Psoas muscle (tissue), 8 donors: ENCODE measurements around the gene NOP16. TPM values are rescaled to one million over a fixed set of nuclear protein-coding genes. Genes with fewer than 3 reads are reported as not detected.

Experiments
- ATAC-seq, 4 donors: fragments of 200-7000 bp; cut with Tn5 transposase; one replicate each; pipeline ENCODE4 v1.9.1; 2020; ENCODE audit warnings: moderate library complexity in 3 of 4, mild to moderate bottlenecking in 2 of 4
- DNase-seq, 2 donors: peaks; one replicate each; pipeline ENCODE4 v3.0.0-alpha.2; 2020
- H3K27ac ChIP-seq: fragments of 200-600 bp; one replicate; pipeline ENCODE4 v1.8.0; 2022
- H3K27me3 ChIP-seq, 3 donors: fragments of 200-600 bp in 1 of 3; one replicate each; pipeline versions ENCODE4 v1.6.1 to v1.8.0; 2013 to 2022; ENCODE audit warnings: low read length in 2 of 3, mild to moderate bottlenecking in 2 of 3, moderate library complexity in 1 of 3; ENCODE audit not compliant: insufficient read depth in 3 of 3
- H3K36me3 ChIP-seq, 2 donors: fragments of 200-600 bp in 1 of 2; one replicate each; pipeline versions ENCODE4 v1.6.1 to v1.8.0; 2013 to 2022; ENCODE audit warnings: low read depth in 1 of 2, mild to moderate bottlenecking in 1 of 2, moderate library complexity in 1 of 2; ENCODE audit not compliant: insufficient read depth in 1 of 2
- H3K4me1 ChIP-seq: fragments of 200-600 bp; one replicate; pipeline ENCODE4 v1.8.0; 2022
- H3K4me3 ChIP-seq: fragments of 200-600 bp; one replicate; pipeline ENCODE4 v1.8.0; 2022; ENCODE audit warnings: mild to moderate bottlenecking
- H3K9me3 ChIP-seq: fragments of 200-600 bp; one replicate; pipeline ENCODE4 v1.8.0; 2022
- CTCF ChIP-seq: fragments of 200-600 bp; IDR thresholded peaks from one replicate; pipeline ENCODE4 v1.8.0; 2022; ENCODE audit warnings: antibody characterized with exemption
- WGBS, 3 donors: extraction: QIAGEN DNeasy Blood & Tissue Kit; methylation state at CpG; one replicate each; pipeline versions ENCODE4 v1.1.6 to v1.1.7; 2013; 5-methylcytosine and 5-hydroxymethylcytosine counted together
- intact Hi-C, 2 donors: fragments of 100-400 bp; cut with DNase I; formaldehyde crosslinking; loops; one replicate each; pipeline versions ENCODE4 v1.11.0 to v1.14.2; 2022
- polyA plus RNA-seq, 3 donors: library from polyadenylated mRNA; stranded (reverse); fragments of 200-250 nt; gene quantifications; one replicate each; pipeline ENCODE4 v1.2.3, GENCODE V29; 2013
- total RNA-seq, 4 donors: library from RNA; stranded (reverse); fragmentation: NEBNext Ultra II Directional in 2 of 4; extraction: Animal tissue kit (Norgen Biotek cat#: 25700) in 2 of 4; gene quantifications; one replicate each; pipeline versions ENCODE4 v1.2.1 to v1.2.4, GENCODE V29; 2021 to 2023
- donor health status: healthy with polysubstance abuse.
- donor health status: DM: no; HTN: no; CAD: no; lungs with moderate emphysema.
- donor health status: Bipolar disorder and iron deficiency.
- donor health status: healthy.
- donor health status: DM: yes; HTN: yes; CAD: no.
- donor health status: DM: no; HTN: no; CAD: no.
- donor health status: DM: no; HTN: no; CAD: no.
- donor health status: DM: yes; HTN: yes; CAD: no.

Gene NOP16
- total and polyA plus RNA-seq, 7 donors: 35.6 to 206 (median 76.2) TPM

DNA sequence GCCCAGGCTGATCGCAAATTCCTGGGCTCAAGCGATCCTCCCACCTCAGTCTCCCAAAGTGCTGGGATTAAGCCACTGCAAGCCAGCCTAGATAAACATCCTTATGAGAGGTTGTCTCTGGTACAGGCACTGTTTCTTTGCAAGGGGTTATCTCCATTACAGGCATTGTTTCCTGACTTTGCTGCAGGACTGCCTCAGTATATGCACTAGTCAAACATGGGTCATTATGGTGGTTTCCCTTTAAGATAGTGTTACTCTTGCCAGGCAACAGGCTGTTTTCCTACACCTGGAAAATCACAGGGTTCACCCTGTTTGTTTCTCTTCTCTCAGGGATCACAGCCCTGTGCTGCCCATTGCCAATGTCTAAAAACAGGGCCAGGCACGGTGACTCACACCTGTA lies 35.8 kb upstream of the NOP16 start:
- no peak for ATAC-seq

GRCh38 chr5:176420972-176421544 lies 32.7 kb upstream of the NOP16 start:
- Histone ChIP-seq H3K4me3 (no peak overlapping the region), H3K36me3 (no peaks in the 10 kb centered on the region), H3K27ac (no peak overlapping the region), H3K27me3 (no peaks in the 10 kb centered on the region), H3K9me3 (no peaks in the 10 kb centered on the region), H3K4me1 (peaks cover 6% of the 10 kb centered on the region)
- DNase-seq (no peak), ATAC-seq (no peak)
- no peak for TF ChIP-seq CTCF
- WGBS, 3 donors: 71 to 79% (median 76%) methylated on average over 2 of the region's 2 CpGs
- intact Hi-C loops: no loop called here

More for the DNA sequence above, 35.8 kb upstream of the NOP16 start:
- no peaks in the 10 kb centered on the region for H3K27me3 ChIP-seq
- H3K4me3 ChIP-seq: no peak overlapping the region
- intact Hi-C loops: no loop called here
- H3K4me1 ChIP-seq: no peaks in the 10 kb centered on the region
- H3K36me3 ChIP-seq: no peaks in the 10 kb centered on the region
- whole genome bisulfite sequencing, 3 donors: 82 to 87% (median 83%) methylated on average over 3 of the region's 3 CpGs
- H3K9me3 ChIP-seq: no peaks in the 10 kb centered on the region
- no peak overlapping the region for H3K27ac ChIP-seq
- no peak for DNase-seq
- no peak for TF ChIP-seq CTCF

DNA sequence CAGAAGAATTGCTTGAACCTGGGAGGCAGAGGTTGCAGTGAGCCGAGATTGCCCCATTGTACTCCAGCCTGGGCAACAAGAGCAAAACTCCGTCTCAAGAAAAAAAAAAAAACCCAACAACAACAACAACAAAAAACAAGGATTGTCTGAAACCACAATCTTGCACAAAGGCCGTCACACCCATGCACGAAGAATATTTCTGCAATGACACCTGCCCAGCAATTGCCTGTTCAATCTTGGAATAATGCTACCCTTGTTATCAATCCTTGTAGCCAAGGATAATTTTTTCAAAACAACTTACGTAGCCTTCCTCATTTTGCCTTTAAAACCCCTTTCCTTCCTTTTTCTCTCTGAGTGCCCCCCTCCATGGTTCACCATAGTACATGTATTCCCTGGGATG lies 31.7 kb upstream of the NOP16 start:
- intact Hi-C loops: no loop called here
- no peak for ATAC-seq
- DNase-seq: no peak

DNA sequence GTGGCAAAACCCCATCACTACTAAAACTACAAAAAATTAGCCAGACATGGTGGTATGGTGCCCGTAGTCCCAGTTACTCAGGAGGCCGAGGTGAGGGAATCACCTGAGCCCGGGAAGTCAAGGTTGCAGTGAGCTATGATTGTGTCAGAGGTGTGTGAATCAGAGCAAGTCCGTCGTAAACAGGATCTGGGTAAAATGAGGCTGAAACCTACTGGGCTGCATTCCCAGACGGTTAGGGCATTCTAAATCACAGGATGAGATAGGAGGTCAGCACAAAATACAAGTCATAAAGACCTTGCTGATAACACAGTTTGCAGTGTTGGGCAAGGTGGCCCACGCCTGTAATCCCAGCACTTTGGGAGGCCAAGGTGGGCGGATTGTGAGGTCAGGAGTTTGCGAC lies 29.9 kb upstream of the NOP16 start:
- Histone ChIP-seq H3K27ac (no peak overlapping the region), H3K27me3 (no peaks in the 10 kb centered on the region), H3K36me3 (peaks cover 0 to 6% of the 10 kb centered on the region in 2 donors), H3K4me3 (no peak overlapping the region), H3K9me3 (no peaks in the 10 kb centered on the region), H3K4me1 (peaks cover 29% of the 10 kb centered on the region)
- intact Hi-C loops: loop anchor here (2.0 to 10.0 kb wide), 2 partner anchors 29 to 127 kb away; partner anchors contain the start of gene CDHR2 (in 1 of the 2)
- DNase-seq: no peak
- no peak for TF ChIP-seq CTCF
- 90 to 93% (median 92%) methylated on average over 9 of the region's 9 CpGs for WGBS, 3 donors
- no peak for ATAC-seq

More for the DNA sequence above, 31.7 kb upstream of the NOP16 start:
- peaks cover 10% of the 10 kb centered on the region for H3K4me1 ChIP-seq
- no peak overlapping the region for H3K27ac ChIP-seq
- no peak for TF ChIP-seq CTCF
- no peaks in the 10 kb centered on the region for H3K36me3 ChIP-seq
- no peak overlapping the region for H3K4me3 ChIP-seq
- no peaks in the 10 kb centered on the region for H3K9me3 ChIP-seq
- WGBS, 3 donors: 88 to 91% (median 91%) methylated on average over 5 of the region's 5 CpGs
- no peaks in the 10 kb centered on the region for H3K27me3 ChIP-seq

GRCh38 chr5:176416965-176417364 lies 28.6 kb upstream of the NOP16 start:
- Histone ChIP-seq H3K27ac (peak overlapping the region; percentile 100), H3K4me3 (peak overlapping the region; percentile 96), H3K36me3 (peaks cover 0 to 6% of the 10 kb centered on the region in 2 donors), H3K27me3 (no peaks in the 10 kb centered on the region), H3K9me3 (no peaks in the 10 kb centered on the region), H3K4me1 (peaks cover 40% of the 10 kb centered on the region)
- DNase-seq (no peak), ATAC-seq (no peak)
- no peak for TF ChIP-seq CTCF
- intact Hi-C loops: loop anchor here (1.0 to 10.0 kb wide), 3 partner anchors 30 to 128 kb away; partner anchors contain the start of gene CDHR2 (in 1 of the 2)
- 52 to 70% (median 55%) methylated on average over 11 of the region's 11 CpGs for WGBS, 3 donors
